SH-SY5Y (cell line): ENCODE measurements around the gene MAT2B.

Source experiments
- GATA2 ChIP-seq: IDR thresholded peaks from 2 replicates; pipeline ENCODE4 v1.6.1; 2011; ENCODE audit warnings: mild to moderate bottlenecking, low read depth, low read length
- GATA3 ChIP-seq: IDR thresholded peaks from 2 replicates; pipeline ENCODE4 v1.6.1; 2011; ENCODE audit warnings: low read depth, mild to moderate bottlenecking, low read length, moderate library complexity

- TF ChIP-seq GATA3: no peak
- TF ChIP-seq GATA2: no peak
Observed at GRCh38 chr5:163535290-163535689, 29.9 kb downstream of the MAT2B start.
